ENCODE data around the gene FLT3LG. TPM values are rescaled to one million over a fixed set of nuclear protein-coding genes. Genes with fewer than 3 reads are reported as not detected.

The FLT3LG gene
- total RNA-seq, 1 experiment from 2014 or later: 0.18 TPM

GRCh38 chr19:49434907-49435583 is 39.0 kb upstream of the FLT3LG start:
- CTCF ChIA-PET: no interaction called here
- ATAC-seq: no peak
- intact Hi-C loops (cut with micrococcal nuclease): no loop called here
- no peaks in the 10 kb centered on the region for H4K20me1 ChIP-seq (ENCODE audit: low read length)
- DNase-seq: no peak
- no peak overlapping the region for H3K4me2 ChIP-seq (ENCODE audit: low read length)
- no TSS peak for BruUV-seq (replicated peaks)
- POLR2A ChIA-PET (ENCODE audit: unreplicated experiment): no interaction called here
- no peak overlapping the region for H3K27ac ChIP-seq (ENCODE audit: low read length)
- peaks cover 38% of the 10 kb centered on the region for H3K27me3 ChIP-seq (ENCODE audit: low read length)
- no peak overlapping the region for H3K9ac ChIP-seq (ENCODE audit: low read length)
- H3K9me2 ChIP-seq (replicated peaks; ENCODE audit: low read length): no peaks in the 10 kb centered on the region
- no peak for TF ChIP-seq EZH2phosphoT487 (IDR thresholded peaks at IDR 0.05; ENCODE audit: borderline replicate concordance, low read length)
- TF ChIP-seq EZH2 (IDR thresholded peaks at IDR 0.05; ENCODE audit: low read length, unreplicated experiment): no peak
- TF ChIP-seq, protein P1, sequence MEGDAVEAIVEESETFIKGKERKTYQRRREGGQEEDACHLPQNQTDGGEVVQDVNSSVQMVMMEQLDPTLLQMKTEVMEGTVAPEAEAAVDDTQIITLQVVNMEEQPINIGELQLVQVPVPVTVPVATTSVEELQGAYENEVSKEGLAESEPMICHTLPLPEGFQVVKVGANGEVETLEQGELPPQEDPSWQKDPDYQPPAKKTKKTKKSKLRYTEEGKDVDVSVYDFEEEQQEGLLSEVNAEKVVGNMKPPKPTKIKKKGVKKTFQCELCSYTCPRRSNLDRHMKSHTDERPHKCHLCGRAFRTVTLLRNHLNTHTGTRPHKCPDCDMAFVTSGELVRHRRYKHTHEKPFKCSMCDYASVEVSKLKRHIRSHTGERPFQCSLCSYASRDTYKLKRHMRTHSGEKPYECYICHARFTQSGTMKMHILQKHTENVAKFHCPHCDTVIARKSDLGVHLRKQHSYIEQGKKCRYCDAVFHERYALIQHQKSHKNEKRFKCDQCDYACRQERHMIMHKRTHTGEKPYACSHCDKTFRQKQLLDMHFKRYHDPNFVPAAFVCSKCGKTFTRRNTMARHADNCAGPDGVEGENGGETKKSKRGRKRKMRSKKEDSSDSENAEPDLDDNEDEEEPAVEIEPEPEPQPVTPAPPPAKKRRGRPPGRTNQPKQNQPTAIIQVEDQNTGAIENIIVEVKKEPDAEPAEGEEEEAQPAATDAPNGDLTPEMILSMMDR (conservative IDR thresholded peaks at IDR 0.05; ENCODE audit: low read depth, low read length): no peak
- no peaks in the 10 kb centered on the region for H3K9me3 ChIP-seq (ENCODE audit: low read length)
- no peaks in the 10 kb centered on the region for H3F3A ChIP-seq (ENCODE audit: low read length, unreplicated experiment)
- H2AFZ ChIP-seq (ENCODE audit: low read length): no peak overlapping the region
- no peaks in the 10 kb centered on the region for H3K4me1 ChIP-seq (ENCODE audit: insufficient read depth, low read length)
- H3K4me3 ChIP-seq (ENCODE audit: low read length): no peak overlapping the region
- no peaks in the 10 kb centered on the region for H3K36me3 ChIP-seq (ENCODE audit: low read depth, low read length)
- no peaks in the 10 kb centered on the region for H3K79me2 ChIP-seq (ENCODE audit: low read length)

GRCh38 chr19:49435670-49436069 is 38.3 kb upstream of the FLT3LG start:
- no peak overlapping the region for H3K4me3 ChIP-seq (ENCODE audit: low read length)
- TF ChIP-seq EZH2 (IDR thresholded peaks at IDR 0.05; ENCODE audit: low read length, unreplicated experiment): no peak
- TF ChIP-seq, protein P1 (conservative IDR thresholded peaks at IDR 0.05; ENCODE audit: low read depth, low read length): no peak
- no peak for TF ChIP-seq EZH2phosphoT487 (IDR thresholded peaks at IDR 0.05; ENCODE audit: borderline replicate concordance, low read length)
- DNase-seq (no peak), ATAC-seq (no peak)
- no peak overlapping the region for H3K27ac ChIP-seq (ENCODE audit: low read length)
- no peak overlapping the region for H3K9ac ChIP-seq (ENCODE audit: low read length)
- BruUV-seq (replicated peaks): no TSS peak
- no peak overlapping the region for H2AFZ ChIP-seq (ENCODE audit: low read length)
- peaks cover 44% of the 10 kb centered on the region for H3K27me3 ChIP-seq (ENCODE audit: low read length)
- POLR2A ChIA-PET (ENCODE audit: unreplicated experiment): no interaction called here
- H3K9me3 ChIP-seq (ENCODE audit: low read length): no peaks in the 10 kb centered on the region
- intact Hi-C loops (cut with micrococcal nuclease): no loop called here
- H3K4me2 ChIP-seq (ENCODE audit: low read length): no peak overlapping the region
- no peaks in the 10 kb centered on the region for H3K9me2 ChIP-seq (replicated peaks; ENCODE audit: low read length)
- no peaks in the 10 kb centered on the region for H3K36me3 ChIP-seq (ENCODE audit: low read depth, low read length)
- H3K4me1 ChIP-seq (ENCODE audit: insufficient read depth, low read length): no peaks in the 10 kb centered on the region
- CTCF ChIA-PET: no interaction called here
- no peaks in the 10 kb centered on the region for H4K20me1 ChIP-seq (ENCODE audit: low read length)
- no peaks in the 10 kb centered on the region for H3K79me2 ChIP-seq (ENCODE audit: low read length)
- H3F3A ChIP-seq (ENCODE audit: low read length, unreplicated experiment): no peaks in the 10 kb centered on the region

GRCh38 chr19:49436381-49437017 is 37.5 kb upstream of the FLT3LG start:
- Histone ChIP-seq H3K4me3 (ENCODE audit: low read length) (no peak overlapping the region), H3K9me2 (replicated peaks; ENCODE audit: low read length) (no peaks in the 10 kb centered on the region), H2AFZ (ENCODE audit: low read length) (no peak overlapping the region), H3F3A (ENCODE audit: low read length, unreplicated experiment) (no peaks in the 10 kb centered on the region), H4K20me1 (ENCODE audit: low read length) (no peaks in the 10 kb centered on the region), H3K27ac (ENCODE audit: low read length) (no peak overlapping the region), H3K27me3 (ENCODE audit: low read length) (peaks cover 50% of the 10 kb centered on the region), H3K4me2 (ENCODE audit: low read length) (no peak overlapping the region), H3K9ac (ENCODE audit: low read length) (no peak overlapping the region), H3K4me1 (ENCODE audit: insufficient read depth, low read length) (no peaks in the 10 kb centered on the region), H3K36me3 (ENCODE audit: low read depth, low read length) (no peaks in the 10 kb centered on the region), H3K9me3 (ENCODE audit: low read length) (no peaks in the 10 kb centered on the region), H3K79me2 (ENCODE audit: low read length) (no peaks in the 10 kb centered on the region)
- BruUV-seq (replicated peaks): no TSS peak
- DNase-seq: no peak
- ChIA-PET CTCF (no interaction called here), POLR2A (ENCODE audit: unreplicated experiment) (no interaction called here)
- intact Hi-C loops (cut with micrococcal nuclease): no loop called here
- TF ChIP-seq EZH2 (IDR thresholded peaks at IDR 0.05; ENCODE audit: low read length, unreplicated experiment): no peak
- TF ChIP-seq, protein P1 (conservative IDR thresholded peaks at IDR 0.05; ENCODE audit: low read depth, low read length): no peak
- no peak for ATAC-seq
